Activated CD4-positive, alpha-beta T cell treated with anti-CD3 and anti-CD28 coated beads for 36 hours (primary cell): ENCODE measurements around the gene LY6G6F. TPM values are rescaled to one million over a fixed set of nuclear protein-coding genes. Genes with fewer than 3 reads are reported as not detected.

Source experiments
- ATAC-seq: fragments of 200-7000 bp; cut with Tn5 transposase; one replicate; pipeline ENCODE4 v1.10.0; 2021; ENCODE audit warnings: mild to moderate bottlenecking, moderate library complexity
- CTCF ChIA-PET: fragments of 350-600 bp; sonication (Branson Sonifier 250); formaldehyde crosslinking; loops from one replicate; lab custom pipeline; 2021; ENCODE audit warnings: antibody characterized with exemption; lab: Charles Lee
- POLR2A ChIA-PET: fragments of 350-600 bp; sonication (Branson Sonifier 250); formaldehyde crosslinking; loops from one replicate; lab custom pipeline; 2021; ENCODE audit warnings: antibody characterized with exemption, inconsistent platforms; lab: Charles Lee
- DNase-seq: peaks from one replicate; pipeline ENCODE4 v3.0.0-alpha.2; 2020
- H3K27ac Mint-ChIP-seq: one replicate; pipeline ENCODE4 v1.8.0; 2021; ENCODE audit warnings: mixed read lengths
- H3K27me3 Mint-ChIP-seq: one replicate; pipeline ENCODE4 v1.8.0; 2021; ENCODE audit warnings: mixed read lengths
- H3K36me3 Mint-ChIP-seq: one replicate; pipeline ENCODE4 v1.8.0; 2021; ENCODE audit warnings: low read depth, mixed read lengths
- H3K4me1 Mint-ChIP-seq: one replicate; pipeline ENCODE4 v1.8.0; 2021; ENCODE audit warnings: mixed read lengths
- H3K4me3 Mint-ChIP-seq: one replicate; pipeline ENCODE4 v1.8.0; 2021; ENCODE audit warnings: mild to moderate bottlenecking, moderate library complexity, mixed read lengths
- H3K9me3 Mint-ChIP-seq: one replicate; pipeline ENCODE4 v1.8.0; 2021; ENCODE audit warnings: low read depth, mixed read lengths
- intact Hi-C, 2 experiments: fragments of 100-400 bp; cut with DNase I in 1 of 2; cut with micrococcal nuclease in 1 of 2; formaldehyde crosslinking; loops; one replicate each; pipeline versions ENCODE4 v1.14.2 to v1.15.1; 2022 to 2024; cut with DNase I, micrococcal nuclease
- total RNA-seq, 2 experiments: library from RNA; stranded (reverse); gene quantifications; one replicate each; pipeline ENCODE4 v1.2.3, GENCODE V29; 2021

The LY6G6F gene
- total RNA-seq, 2 experiments from 2014 or later: not detected

DNA sequence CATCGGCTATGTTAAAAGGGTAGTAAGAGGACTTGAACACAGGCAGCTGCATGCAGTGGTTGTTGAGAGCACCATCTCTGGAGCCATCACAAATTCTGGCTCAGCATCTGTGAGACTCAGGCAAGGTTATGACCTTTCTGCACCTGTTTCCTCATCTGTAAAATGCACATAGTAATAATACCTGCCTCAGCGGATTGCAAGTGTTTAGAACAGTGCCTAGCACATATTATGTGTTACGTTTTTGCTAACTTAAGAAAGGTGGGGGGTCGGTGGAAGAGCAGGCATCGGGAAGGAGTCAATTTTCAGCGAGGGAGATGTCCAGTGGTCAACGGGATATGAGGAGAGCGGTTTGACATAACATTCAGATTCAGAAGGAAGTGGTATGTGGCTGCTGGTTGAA, 28.7 kb upstream of the LY6G6F start:
- ATAC-seq: no peak
- no peak overlapping the region for H3K4me3 Mint-ChIP-seq
- POLR2A ChIA-PET: interaction anchor here (0.7 kb wide), 1 partner anchor 61 kb away, joined by 3 read pairs; no protein-coding TSS in a partner anchor
- DNase-seq: no peak
- intact Hi-C loops: no loop called here
- peaks cover 15% of the 10 kb centered on the region for H3K4me1 Mint-ChIP-seq
- CTCF ChIA-PET: interaction anchor here (0.6 to 1.6 kb wide), 3 partner anchors 13 to 185 kb away, joined by 3 to 4 read pairs (median 3); partner anchors contain the start of gene NEU1
- no peak overlapping the region for H3K27ac Mint-ChIP-seq
- peaks cover 5% of the 10 kb centered on the region for H3K36me3 Mint-ChIP-seq
- H3K27me3 Mint-ChIP-seq: no peaks in the 10 kb centered on the region
- no peaks in the 10 kb centered on the region for H3K9me3 Mint-ChIP-seq

DNA sequence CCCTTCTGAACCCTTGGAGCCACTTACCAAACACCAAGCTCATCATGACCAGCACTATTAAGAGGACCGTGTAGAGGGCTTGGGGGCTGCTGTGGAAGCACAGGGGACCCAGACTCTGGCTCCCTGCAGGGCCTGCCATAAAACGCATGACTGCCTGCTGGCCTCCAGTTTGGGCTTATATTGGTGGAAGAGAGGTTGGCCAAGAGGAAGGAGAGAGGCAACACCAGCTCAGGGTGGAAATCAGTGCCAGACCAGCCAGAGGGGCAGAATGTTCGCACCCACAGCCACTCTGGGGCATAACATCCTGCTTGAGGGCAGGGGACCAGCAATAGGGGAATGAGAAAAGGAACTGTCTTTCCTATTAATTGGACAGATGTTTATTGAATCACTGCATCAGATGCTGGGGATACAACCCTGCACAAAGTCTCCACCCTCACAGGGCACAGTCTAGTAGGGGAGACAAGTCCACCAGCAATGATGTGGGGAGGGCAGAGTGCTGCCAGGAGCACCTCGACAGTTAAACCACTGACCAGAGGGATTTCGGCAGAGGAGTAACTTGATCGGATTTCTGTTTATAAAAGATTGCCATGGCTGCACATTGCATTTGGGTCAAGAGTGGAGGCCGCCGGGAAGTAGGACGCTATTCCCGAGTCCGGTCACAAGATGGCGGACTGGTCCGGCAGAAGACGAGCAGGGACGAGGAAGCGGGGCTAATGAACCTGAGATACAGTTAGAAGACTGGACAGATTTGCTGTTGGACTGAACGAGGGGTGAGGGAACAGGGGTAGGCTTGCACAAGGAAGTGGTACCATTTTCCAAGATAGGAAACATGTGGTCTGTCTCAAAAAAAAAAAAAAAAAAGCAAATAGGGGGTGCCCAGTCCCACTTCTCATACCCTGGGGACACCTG, 26.2 kb upstream of the LY6G6F start, which contains the start of gene LY6G5C:
Gene LY6G5C (minus strand): TSS at position 842 of the 909 bp plus-strand sequence. CDS start 694 bp downstream, at position 148.
- no peaks in the 10 kb centered on the region for H3K27me3 Mint-ChIP-seq
- no peaks in the 10 kb centered on the region for H3K9me3 Mint-ChIP-seq
- peak within 1 kb of the TSS; percentile 49 for H3K27ac Mint-ChIP-seq
- no peaks in the 10 kb centered on the region for H3K36me3 Mint-ChIP-seq
- POLR2A ChIA-PET: interaction anchor here (0.5 to 0.8 kb wide), 2 partner anchors 38 to 146 kb away, joined by 3 read pairs; no protein-coding TSS in a partner anchor
- intact Hi-C loops: loop anchor here (1.0 to 10.0 kb wide), 10 partner anchors 23 to 277 kb away; partner anchors contain the start of genes NELFE (in 2 of the 2), NEU1 (in 2 of the 2), SKIC2 (in 2 of the 2) and ABHD16A (in 1 of the 2)
- CTCF ChIA-PET: interaction anchor here (0.6 to 1.0 kb wide), 7 partner anchors 10 to 179 kb away, joined by 3 to 6 read pairs (median 3); partner anchors contain the start of gene LY6G6D
- ATAC-seq: peak; percentile 80
- H3K4me1 Mint-ChIP-seq: peaks cover 15% of the 10 kb centered on the region
- H3K4me3 Mint-ChIP-seq: peak within 1 kb of the TSS; percentile 66
- peak; percentile 80 for DNase-seq

DNA sequence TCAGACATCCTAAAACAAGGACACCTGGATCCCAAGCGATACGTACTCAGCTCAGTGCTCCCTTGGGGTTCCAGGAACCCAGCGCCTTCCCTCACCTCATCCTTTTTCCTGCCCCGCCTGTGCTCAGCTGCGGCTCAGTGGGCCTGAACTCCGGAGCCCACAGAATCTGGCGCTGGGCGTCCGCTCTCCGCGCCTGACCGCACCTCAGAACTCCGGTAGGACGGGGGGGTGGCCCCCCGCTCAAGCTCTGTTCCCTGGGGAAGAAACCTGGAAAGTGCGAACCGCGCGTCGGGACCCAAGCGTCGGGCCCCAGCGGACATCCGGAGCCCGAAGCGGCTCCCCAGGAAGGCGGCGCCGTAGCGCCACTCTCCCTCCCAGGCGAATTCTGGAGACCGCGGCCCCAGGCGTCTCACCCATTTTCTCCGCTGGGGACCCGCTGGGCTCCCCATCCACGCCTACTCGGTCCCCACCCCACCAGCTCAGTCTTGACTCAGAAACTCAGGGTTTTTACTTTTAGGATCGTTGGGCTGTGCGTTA, 25.5 kb upstream of the LY6G6F start:
- H3K27ac Mint-ChIP-seq: peak overlapping the region; percentile 49
- H3K4me3 Mint-ChIP-seq: peak overlapping the region; percentile 66
- CTCF ChIA-PET: interaction anchor here (0.7 to 1.0 kb wide), 7 partner anchors 26 to 241 kb away, joined by 3 to 4 read pairs (median 4); no protein-coding TSS in a partner anchor
- peaks cover 15% of the 10 kb centered on the region for H3K4me1 Mint-ChIP-seq
- POLR2A ChIA-PET: interaction anchor here (0.5 to 0.8 kb wide), 2 partner anchors 39 to 145 kb away, joined by 3 read pairs; no protein-coding TSS in a partner anchor
- no peaks in the 10 kb centered on the region for H3K9me3 Mint-ChIP-seq
- H3K36me3 Mint-ChIP-seq: no peaks in the 10 kb centered on the region
- ATAC-seq: peak; percentile 76
- DNase-seq: peak; percentile 72
- intact Hi-C loops: loop anchor here (1.0 to 10.0 kb wide), 7 partner anchors 22 to 276 kb away; partner anchors contain the start of genes NELFE (in 2 of the 2), SKIC2 (in 2 of the 2), ABHD16A (in 1 of the 2) and DDAH2 (in 1 of the 2)
- H3K27me3 Mint-ChIP-seq: no peaks in the 10 kb centered on the region

DNA sequence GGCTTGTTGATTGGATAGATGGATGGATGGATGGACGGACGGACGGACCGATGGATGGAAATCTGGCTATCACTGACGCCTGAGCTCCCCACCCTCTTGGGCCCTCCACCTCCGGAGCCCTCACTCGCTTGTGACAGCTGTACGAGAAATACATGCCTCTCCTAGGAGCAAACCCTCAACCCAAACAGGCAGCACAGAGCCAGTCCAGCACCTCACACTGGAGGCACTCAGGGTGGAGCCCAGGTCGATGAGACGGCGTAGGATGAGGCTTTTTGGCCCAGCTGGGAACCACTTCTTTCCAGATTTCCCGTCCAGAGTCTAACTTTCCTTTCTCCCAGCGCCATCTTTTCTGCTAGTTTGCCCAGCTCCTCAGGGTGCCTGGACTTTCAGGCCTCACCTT, 23.1 kb upstream of the LY6G6F start:
- H3K27me3 Mint-ChIP-seq: no peaks in the 10 kb centered on the region
- POLR2A ChIA-PET: no interaction called here
- intact Hi-C loops: loop anchor here (5.0 to 10.0 kb wide), 3 partner anchors 179 to 274 kb away; partner anchors contain the start of genes NELFE (in 2 of the 2), SKIC2 (in 2 of the 2) and NEU1 (in 1 of the 2)
- no peak overlapping the region for H3K27ac Mint-ChIP-seq
- CTCF ChIA-PET: interaction anchor here (0.6 to 1.6 kb wide), 3 partner anchors 86 to 163 kb away, joined by 3 to 5 read pairs (median 4); no protein-coding TSS in a partner anchor
- no peak for DNase-seq
- ATAC-seq: no peak
- peaks cover 8% of the 10 kb centered on the region for H3K36me3 Mint-ChIP-seq
- no peak overlapping the region for H3K4me3 Mint-ChIP-seq
- no peaks in the 10 kb centered on the region for H3K9me3 Mint-ChIP-seq
- peaks cover 15% of the 10 kb centered on the region for H3K4me1 Mint-ChIP-seq

DNA sequence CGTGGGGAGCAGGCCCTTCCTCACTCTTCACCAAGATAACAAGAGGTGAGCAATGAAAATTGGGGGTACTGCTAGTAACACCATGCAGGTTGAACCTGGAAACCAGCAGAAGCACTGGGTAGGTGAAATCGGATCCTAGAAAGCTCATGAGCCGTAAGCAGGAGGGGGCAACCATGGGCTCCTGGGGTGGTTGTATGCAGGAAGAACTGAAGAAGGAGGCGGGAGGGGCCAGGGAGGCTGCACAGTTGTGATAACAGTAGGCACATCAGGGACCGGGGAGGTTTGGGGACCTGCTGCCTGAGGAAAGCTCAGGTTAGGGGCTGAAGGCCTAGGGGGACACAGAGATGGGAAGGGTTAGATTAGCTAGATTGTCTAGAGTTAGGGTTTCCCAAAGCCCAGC, 20.2 kb upstream of the LY6G6F start:
- Mint-ChIP-seq H3K27ac (no peak overlapping the region), H3K9me3 (no peaks in the 10 kb centered on the region)
- CTCF ChIA-PET: interaction anchor here (0.6 kb wide), 1 partner anchor 146 kb away, joined by 3 read pairs; no protein-coding TSS in a partner anchor

DNA sequence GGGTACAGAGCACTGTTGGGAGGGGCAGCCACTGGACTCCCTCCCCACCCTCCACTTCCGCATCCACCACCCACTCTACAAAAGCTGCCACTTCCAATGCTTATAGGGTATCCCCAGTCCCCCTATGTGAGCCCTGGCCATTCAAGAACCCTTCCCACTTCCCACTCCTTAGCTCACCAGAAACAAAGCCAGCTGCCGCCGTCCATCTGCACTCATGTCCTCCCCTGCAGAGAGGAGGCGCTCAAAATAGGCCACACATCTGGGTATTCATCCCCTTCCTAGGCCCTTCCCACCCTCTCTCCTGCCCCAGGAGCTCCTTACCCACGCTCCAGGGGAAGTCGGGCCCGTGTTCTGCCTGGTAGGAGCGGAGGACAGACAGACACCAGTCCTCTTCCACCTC, 19.3 kb upstream of the LY6G6F start:
- POLR2A ChIA-PET: interaction anchor here (0.6 kb wide), 1 partner anchor 271 kb away, joined by 4 read pairs; the partner anchor contains the start of genes NELFE and SKIC2

More for the DNA sequence above, 20.2 kb upstream of the LY6G6F start:
- Mint-ChIP-seq H3K27me3 (no peaks in the 10 kb centered on the region), H3K4me1 (peaks cover 9% of the 10 kb centered on the region), H3K4me3 (no peak overlapping the region), H3K36me3 (peaks cover 12% of the 10 kb centered on the region)
- DNase-seq (no peak), ATAC-seq (no peak)
- POLR2A ChIA-PET: interaction anchor here (0.7 kb wide), 1 partner anchor 25 kb away, joined by 3 read pairs; no protein-coding TSS in a partner anchor
- intact Hi-C loops: loop anchor here in 1 of 2 experiments (10.0 kb wide), 1 partner anchor 268 kb away; the partner anchor contains the start of genes NELFE and SKIC2

DNA sequence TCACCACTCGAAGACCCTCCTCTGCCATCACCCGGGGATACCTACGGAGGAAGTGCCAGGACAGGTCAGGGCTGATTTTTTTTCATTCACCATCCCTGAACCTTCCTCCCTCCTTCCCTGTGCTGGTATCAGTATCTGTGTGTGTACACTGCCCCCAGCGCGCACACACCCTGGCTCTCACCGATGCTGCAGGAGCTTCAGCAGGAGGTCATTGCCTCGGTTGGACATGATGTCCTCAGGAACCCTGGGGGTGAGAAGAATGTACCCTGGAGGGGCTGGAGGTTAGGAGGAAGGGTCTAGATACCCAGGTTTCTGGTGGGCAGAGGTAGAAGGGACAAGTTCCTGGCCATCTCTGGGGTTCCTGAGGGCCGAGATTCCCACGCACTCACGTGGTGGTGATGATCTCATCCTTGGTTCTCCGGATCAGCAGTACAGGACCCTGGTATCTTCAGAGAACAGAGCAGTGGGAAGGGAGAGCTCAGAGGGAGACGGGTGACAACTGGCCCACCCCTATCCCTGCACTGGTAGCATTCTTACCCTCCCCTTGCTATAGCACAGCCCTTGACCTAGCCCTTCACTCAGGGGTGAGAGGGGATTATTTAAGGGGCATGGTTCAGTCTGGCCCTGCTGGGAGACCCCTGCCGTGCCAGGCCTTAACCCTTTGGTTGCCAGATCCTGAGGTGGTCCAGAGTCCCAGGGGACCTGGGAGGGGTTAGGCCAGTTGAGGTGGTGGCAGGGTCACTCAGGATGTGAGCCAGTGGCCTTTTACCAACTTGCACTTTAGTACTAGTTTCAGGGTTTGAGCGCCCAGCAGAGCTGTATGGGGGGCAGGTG, 18.6 kb upstream of the LY6G6F start:
- POLR2A ChIA-PET: no interaction called here

More for the DNA sequence above, 19.3 kb upstream of the LY6G6F start:
- Mint-ChIP-seq H3K9me3 (no peaks in the 10 kb centered on the region), H3K36me3 (peaks cover 12% of the 10 kb centered on the region), H3K4me1 (peaks cover 7% of the 10 kb centered on the region), H3K27me3 (no peaks in the 10 kb centered on the region), H3K4me3 (no peak overlapping the region), H3K27ac (no peak overlapping the region)
- intact Hi-C loops: loop anchor here in 1 of 2 experiments (10.0 kb wide), 1 partner anchor 267 kb away; the partner anchor contains the start of genes NELFE and SKIC2
- no peak for DNase-seq
- CTCF ChIA-PET: no interaction called here
- no peak for ATAC-seq

DNA sequence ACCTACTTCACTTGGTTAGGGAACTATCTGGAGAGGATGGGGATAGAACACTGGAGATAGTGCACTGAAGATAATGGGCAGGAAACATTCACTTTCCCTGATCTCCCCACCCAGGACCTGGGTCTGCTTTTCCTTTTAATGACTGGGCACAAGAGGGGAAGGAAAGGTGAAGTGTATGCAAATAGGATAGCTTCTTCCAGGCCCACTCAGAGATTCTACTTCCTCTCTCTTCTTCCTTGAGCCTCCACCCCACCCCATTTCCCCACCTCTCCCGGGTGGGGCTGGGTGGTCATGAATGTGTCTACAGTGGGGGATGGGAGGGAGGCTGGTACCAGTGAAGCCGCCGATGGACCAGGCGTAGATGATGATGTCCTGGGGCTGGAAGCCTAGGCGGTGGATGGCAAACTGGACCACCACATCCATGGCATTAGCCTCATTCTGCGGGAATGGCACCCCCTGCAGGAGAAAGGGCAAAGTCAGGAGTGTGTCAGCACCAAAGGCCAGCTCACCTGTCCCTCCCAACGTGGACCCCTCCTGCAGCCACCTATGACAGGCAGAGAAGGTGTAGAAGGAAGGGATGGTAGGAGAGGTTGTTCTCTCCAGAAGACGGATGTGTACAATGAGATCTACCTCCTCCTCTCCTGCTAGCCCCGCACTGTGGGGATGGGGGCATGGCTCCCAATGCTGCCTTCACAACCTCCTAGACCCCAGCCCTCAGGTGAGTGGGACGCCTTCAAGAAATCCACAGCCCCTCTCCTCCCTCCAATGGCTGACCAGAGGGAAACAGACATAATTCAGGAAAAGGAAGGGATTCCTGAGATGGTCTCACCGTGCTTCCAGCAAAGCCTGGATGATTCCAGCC, 17.2 kb upstream of the LY6G6F start:
- H3K27ac Mint-ChIP-seq: no peak overlapping the region
- intact Hi-C loops: loop anchor here in 1 of 2 experiments (10.0 kb wide), 1 partner anchor 265 kb away; the partner anchor contains the start of genes NELFE and SKIC2
- peaks cover 24% of the 10 kb centered on the region for H3K36me3 Mint-ChIP-seq
- H3K9me3 Mint-ChIP-seq: no peaks in the 10 kb centered on the region
- DNase-seq: peak; percentile 35
- no peak for ATAC-seq
- no peak overlapping the region for H3K4me3 Mint-ChIP-seq
- ChIA-PET POLR2A (no interaction called here), CTCF (interaction anchor here (0.7 to 1.6 kb wide), 6 partner anchors 11 to 173 kb away, joined by 3 to 6 read pairs (median 4); no protein-coding TSS in a partner anchor)
- no peaks in the 10 kb centered on the region for H3K27me3 Mint-ChIP-seq
- peaks cover 7% of the 10 kb centered on the region for H3K4me1 Mint-ChIP-seq

More for the DNA sequence above, 18.6 kb upstream of the LY6G6F start:
- intact Hi-C loops: loop anchor here in 1 of 2 experiments (10.0 kb wide), 1 partner anchor 267 kb away; the partner anchor contains the start of genes NELFE and SKIC2
- H3K27ac Mint-ChIP-seq: no peak overlapping the region
- DNase-seq (no peak), ATAC-seq (no peak)
- peaks cover 7% of the 10 kb centered on the region for H3K4me1 Mint-ChIP-seq
- H3K9me3 Mint-ChIP-seq: no peaks in the 10 kb centered on the region
- H3K27me3 Mint-ChIP-seq: no peaks in the 10 kb centered on the region
- H3K4me3 Mint-ChIP-seq: no peak overlapping the region
- CTCF ChIA-PET: no interaction called here
- peaks cover 17% of the 10 kb centered on the region for H3K36me3 Mint-ChIP-seq
